ENCODE results near the gene CIAPIN1. TPM values are rescaled to one million over a fixed set of nuclear protein-coding genes. Genes with fewer than 3 reads are reported as not detected.

CIAPIN1 gene
- total RNA-seq, 4 donors from 2014 or later, result 32.2 to 40.0 (median 35.7) TPM

GRCh38 chr16:57394444-57394843 lies 52.7 kb downstream of the CIAPIN1 start:
- Histone ChIP-seq H3K27ac (peak overlapping the region; percentile 20), H3K4me1 (peaks cover 22% of the 10 kb centered on the region), H3K9me3 (no peaks in the 10 kb centered on the region), H3K36me3 (no peaks in the 10 kb centered on the region), H3K27me3 (no peaks in the 10 kb centered on the region), H3K4me3 (no peak overlapping the region)
- no peak for DNase-seq (ENCODE audit: low spot score in 2 of 2)
- TF ChIP-seq CTCF (IDR thresholded peaks at IDR 0.05), result no peak
- no peak for TF ChIP-seq POLR2A (IDR thresholded peaks at IDR 0.05)
- no peak for TF ChIP-seq POLR2AphosphoS5 (IDR thresholded peaks at IDR 0.05)
- TF ChIP-seq EP300 (IDR thresholded peaks at IDR 0.05), result no peak
- WGBS, result 51% methylated on average over 3 of the region's 7 CpGs

- no peaks in the 10 kb centered on the region for H3K27me3 ChIP-seq
- 63% methylated on average over 1 of the region's 1 CpG for whole genome bisulfite sequencing
- H3K4me1 ChIP-seq, result peaks cover 31% of the 10 kb centered on the region
- peak overlapping the region; percentile 17 for H3K27ac ChIP-seq
- no peak for TF ChIP-seq POLR2A (IDR thresholded peaks at IDR 0.05)
- no peak for TF ChIP-seq POLR2AphosphoS5 (IDR thresholded peaks at IDR 0.05)
- no peak for TF ChIP-seq EP300 (IDR thresholded peaks at IDR 0.05)
- TF ChIP-seq CTCF (IDR thresholded peaks at IDR 0.05), result no peak
- H3K9me3 ChIP-seq, result no peaks in the 10 kb centered on the region
- H3K36me3 ChIP-seq, result no peaks in the 10 kb centered on the region
- no peak for DNase-seq (ENCODE audit: low spot score in 2 of 2)
- H3K4me3 ChIP-seq, result no peak overlapping the region
These were observed 54.5 kb downstream of the CIAPIN1 start for GRCh38 chr16:57392694-57393093.

DNA sequence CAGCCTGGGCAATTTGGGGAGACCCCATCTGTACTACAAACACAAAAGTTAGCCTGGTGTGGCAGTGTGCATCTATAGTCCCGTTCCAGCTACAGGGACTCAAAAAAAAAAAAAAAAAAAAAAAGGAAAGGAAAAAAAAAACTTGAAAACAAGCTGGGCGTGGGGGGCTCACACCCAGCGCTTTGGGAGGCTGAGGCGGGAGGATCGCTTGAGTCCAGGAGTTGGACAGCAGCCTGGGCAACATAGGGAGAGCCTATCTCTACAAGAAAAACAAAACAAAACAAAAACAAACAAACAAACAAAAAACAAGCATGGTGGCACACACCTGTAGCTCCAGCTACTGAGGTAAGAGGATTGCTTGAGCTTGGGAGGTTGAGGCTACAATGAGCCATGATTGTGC lies 55.5 kb downstream of the CIAPIN1 start:
- Histone ChIP-seq H3K27me3 (no peaks in the 10 kb centered on the region), H3K27ac (no peak overlapping the region), H3K4me3 (no peak overlapping the region), H3K36me3 (no peaks in the 10 kb centered on the region), H3K9me3 (no peaks in the 10 kb centered on the region), H3K4me1 (peaks cover 39% of the 10 kb centered on the region)
- 66% methylated on average over 5 of the region's 5 CpGs for WGBS
- TF ChIP-seq EP300 (IDR thresholded peaks at IDR 0.05), result no peak
- no peak for TF ChIP-seq CTCF (IDR thresholded peaks at IDR 0.05)
- TF ChIP-seq POLR2AphosphoS5 (IDR thresholded peaks at IDR 0.05), result no peak
- no peak for TF ChIP-seq POLR2A (IDR thresholded peaks at IDR 0.05)
- DNase-seq (ENCODE audit: low spot score in 2 of 2), result no peak

GRCh38 chr16:57391300-57391699 lies 55.9 kb downstream of the CIAPIN1 start:
- no peak for TF ChIP-seq POLR2AphosphoS5 (IDR thresholded peaks at IDR 0.05)
- no peak for TF ChIP-seq EP300 (IDR thresholded peaks at IDR 0.05)
- no peak for TF ChIP-seq CTCF (IDR thresholded peaks at IDR 0.05)
- no peak for TF ChIP-seq POLR2A (IDR thresholded peaks at IDR 0.05)
- no peaks in the 10 kb centered on the region for H3K9me3 ChIP-seq
- H3K27ac ChIP-seq, result no peak overlapping the region
- H3K36me3 ChIP-seq, result no peaks in the 10 kb centered on the region
- DNase-seq (ENCODE audit: low spot score in 2 of 2), result no peak
- no peak overlapping the region for H3K4me3 ChIP-seq
- WGBS, result 78% methylated on average over 4 of the region's 4 CpGs
- H3K4me1 ChIP-seq, result peaks cover 43% of the 10 kb centered on the region
- no peaks in the 10 kb centered on the region for H3K27me3 ChIP-seq

DNA sequence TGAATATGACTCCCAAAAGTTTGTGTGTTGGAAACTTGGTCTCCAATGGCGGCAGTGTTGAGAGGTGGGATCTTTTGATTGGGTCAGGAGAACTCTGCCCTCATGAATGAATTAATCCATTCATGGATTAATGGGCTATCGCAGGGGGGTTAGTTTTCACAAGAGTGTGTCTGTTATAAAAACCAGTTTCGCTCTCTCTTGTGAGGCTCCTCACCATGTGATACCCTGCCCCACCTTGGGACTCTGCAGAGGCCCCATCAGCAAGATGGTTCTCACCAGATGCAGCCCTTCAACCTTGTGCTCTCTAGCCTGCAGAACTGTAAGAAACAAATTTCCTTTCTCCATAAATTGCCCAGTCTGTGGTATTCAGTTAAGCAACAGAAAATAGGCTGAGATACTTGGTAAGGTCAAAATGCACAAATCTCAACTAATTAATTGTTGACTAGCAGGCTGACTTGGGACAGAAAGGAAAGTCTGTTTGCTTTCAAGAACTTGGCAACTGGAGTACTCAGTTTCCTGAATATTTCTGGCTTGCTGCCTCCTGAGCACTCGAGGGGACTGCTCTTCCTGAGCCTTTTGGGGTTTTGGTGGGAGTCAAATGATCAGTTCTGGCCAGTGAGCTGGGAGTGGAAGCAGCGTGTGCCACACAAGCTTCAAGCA lies 56.4 kb downstream of the CIAPIN1 start:
- H3K4me1 ChIP-seq, result peaks cover 43% of the 10 kb centered on the region
- 60% methylated on average over 5 of the region's 5 CpGs for WGBS
- no peaks in the 10 kb centered on the region for H3K36me3 ChIP-seq
- H3K4me3 ChIP-seq, result no peak overlapping the region
- H3K27me3 ChIP-seq, result no peaks in the 10 kb centered on the region
- DNase-seq (ENCODE audit: low spot score in 2 of 2), result no peak
- H3K9me3 ChIP-seq, result no peaks in the 10 kb centered on the region
- no peak overlapping the region for H3K27ac ChIP-seq
- no peak for TF ChIP-seq CTCF (IDR thresholded peaks at IDR 0.05)
- TF ChIP-seq POLR2AphosphoS5 (IDR thresholded peaks at IDR 0.05), result no peak
- no peak for TF ChIP-seq POLR2A (IDR thresholded peaks at IDR 0.05)
- no peak for TF ChIP-seq EP300 (IDR thresholded peaks at IDR 0.05)

Measured in suprapubic skin (tissue), 4 donors.